Umbilical cord (tissue), 2 donors: ENCODE measurements around the gene MFSD6. TPM values are rescaled to one million over a fixed set of nuclear protein-coding genes. Genes with fewer than 3 reads are reported as not detected.
"Not testable (repeated sequence)": the region's sequence is repeated elsewhere in the genome, so short reads cannot be mapped to it uniquely, and the experiment has no call there.

Experiments used
- DNase-seq: peaks from one replicate; pipeline ENCODE4 v3.0.0-alpha.2; 2015; ENCODE audit warnings: low spot score
- total RNA-seq: library from RNA; depleted of rRNA; stranded (reverse); fragments of >200 nt; gene quantifications from one replicate; pipeline ENCODE4 v1.2.3, GENCODE V29; 2014; ENCODE audit warnings: low replicate concordance; ENCODE audit not compliant: insufficient read depth

Gene MFSD6
- total RNA-seq, 1 donor from 2014 or later: 51.5 TPM

- DNase-seq: no peak
Measured at GRCh38 chr2:190405070-190405469, 3.1 kb upstream of the MFSD6 start.

GRCh38 chr2:190405995-190406394 is 2.2 kb upstream of the MFSD6 start:
- DNase-seq: no peak

- DNase-seq: no peak
Measured at GRCh38 chr2:190406805-190407204, 1.4 kb upstream of the MFSD6 start.

- no peak for DNase-seq
Measured at GRCh38 chr2:190407246-190407661, 901 bp upstream of the MFSD6 start.

- peak; percentile 5 for DNase-seq
Measured at GRCh38 chr2:190408538-190409271, 550 bp downstream of the MFSD6 start.

- no peak for DNase-seq
Measured at GRCh38 chr2:190409616-190410015, 1.5 kb downstream of the MFSD6 start.

- DNase-seq: no peak
Measured at GRCh38 chr2:190410166-190410565, 2.0 kb downstream of the MFSD6 start.

GRCh38 chr2:190412966-190413365 is 4.8 kb downstream of the MFSD6 start:
- no peak for DNase-seq

GRCh38 chr2:190413421-190413820 is 5.3 kb downstream of the MFSD6 start:
- DNase-seq: no peak

- no peak for DNase-seq
Measured at GRCh38 chr2:190415251-190415650, 7.1 kb downstream of the MFSD6 start.

GRCh38 chr2:190415794-190416775 is 7.9 kb downstream of the MFSD6 start:
- DNase-seq: no peak

- no peak for DNase-seq
Measured at GRCh38 chr2:190417045-190417842, 9.1 kb downstream of the MFSD6 start.

GRCh38 chr2:190418727-190419126 is 10.6 kb downstream of the MFSD6 start:
- no peak for DNase-seq

GRCh38 chr2:190420801-190421200 is 12.6 kb downstream of the MFSD6 start:
- no peak for DNase-seq

- DNase-seq: no peak
Measured at GRCh38 chr2:190425221-190425866, 17.2 kb downstream of the MFSD6 start.

- DNase-seq: no peak
Measured at GRCh38 chr2:190425883-190426658, 17.9 kb downstream of the MFSD6 start.

- not testable (repeated sequence) for DNase-seq
Measured at GRCh38 chr2:190430866-190431265, 22.7 kb downstream of the MFSD6 start.

- DNase-seq: peak; percentile 20
Measured at GRCh38 chr2:190431907-190432306, 23.8 kb downstream of the MFSD6 start.

GRCh38 chr2:190432567-190433231 is 24.5 kb downstream of the MFSD6 start:
- no peak for DNase-seq
